H4 (cell line): ENCODE results near the gene HS3ST2. TPM values are rescaled to one million over a fixed set of nuclear protein-coding genes. Genes with fewer than 3 reads are reported as not detected.
"Not testable (repeated sequence)": the region's sequence is repeated elsewhere in the genome, so short reads cannot be mapped to it uniquely, and the experiment has no call there.

ENCODE experiments used
- DNase-seq: peaks from one replicate; pipeline ENCODE4 v3.0.0-alpha.2; 2015; ENCODE audit warnings: low spot score
- total RNA-seq: library from RNA; depleted of rRNA; stranded (reverse); fragments of >200 nt; shearing (Covaris generic); gene quantifications from 2 replicates; pipeline ENCODE4 v1.2.3, GENCODE V29; 2014

HS3ST2 gene
- total RNA-seq, 1 experiment from 2014 or later, result 0.15 TPM

DNA sequence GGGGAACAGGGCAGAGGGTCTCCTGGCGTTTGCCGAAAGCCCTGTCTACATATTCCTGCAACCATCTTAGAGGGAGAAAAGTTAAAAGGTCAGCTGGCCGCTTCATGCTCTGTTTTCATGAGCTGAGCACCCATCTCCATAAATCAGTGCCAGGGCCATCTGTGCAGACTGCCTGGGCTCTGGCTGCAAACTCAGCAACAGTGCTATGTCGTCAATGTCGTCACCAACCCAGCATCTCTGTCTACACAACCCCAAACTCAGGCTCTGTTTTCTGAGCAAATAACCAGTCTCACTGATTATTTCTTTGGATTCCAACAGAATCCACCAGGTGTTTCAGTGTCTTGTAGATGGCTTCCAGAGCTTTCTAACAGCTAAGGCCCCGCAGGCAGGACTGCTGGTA, 65.0 kb downstream of the HS3ST2 start:
- DNase-seq, result no peak

DNA sequence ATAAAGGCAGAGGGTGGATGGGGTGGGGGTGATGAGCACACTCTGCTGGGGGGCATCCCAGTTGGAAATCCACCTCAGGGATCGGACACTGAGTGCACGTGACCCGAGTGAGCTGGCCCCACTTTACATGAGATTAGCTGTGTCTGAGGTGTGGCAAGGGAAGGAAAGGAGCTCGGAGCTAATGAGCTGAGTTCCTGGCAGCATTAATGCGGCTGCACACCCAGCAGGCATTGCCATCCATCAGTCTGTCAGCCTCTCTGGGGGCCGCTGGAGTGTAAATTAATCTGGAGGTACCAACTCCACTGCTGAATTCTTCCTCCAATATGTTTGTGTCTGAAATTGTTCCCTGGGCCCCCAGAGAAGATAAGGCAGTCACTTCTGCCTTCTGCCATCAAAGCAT, 65.5 kb downstream of the HS3ST2 start:
- no peak for DNase-seq

GRCh38 chr16:22882981-22883380, 69.0 kb downstream of the HS3ST2 start:
- no peak for DNase-seq

DNA sequence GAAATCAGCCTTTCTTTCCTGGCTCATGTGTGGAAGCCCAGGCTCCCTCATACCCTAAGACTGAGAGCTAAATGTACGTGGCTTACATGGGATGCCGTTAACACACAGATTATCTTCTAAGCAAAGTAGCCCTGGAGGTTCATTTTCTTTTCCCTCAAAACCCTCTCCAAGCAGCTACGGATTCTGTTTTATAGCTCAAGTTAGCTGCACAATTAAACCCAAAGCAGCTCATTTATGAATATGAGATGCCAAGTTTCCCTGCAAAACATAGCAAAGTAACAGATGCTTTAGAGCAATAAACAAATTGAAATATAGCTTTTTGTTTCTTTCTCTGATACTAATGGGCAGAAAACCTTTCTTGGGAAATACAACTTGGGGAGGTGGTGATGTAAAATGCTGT, 72.0 kb downstream of the HS3ST2 start:
- no peak for DNase-seq

DNA sequence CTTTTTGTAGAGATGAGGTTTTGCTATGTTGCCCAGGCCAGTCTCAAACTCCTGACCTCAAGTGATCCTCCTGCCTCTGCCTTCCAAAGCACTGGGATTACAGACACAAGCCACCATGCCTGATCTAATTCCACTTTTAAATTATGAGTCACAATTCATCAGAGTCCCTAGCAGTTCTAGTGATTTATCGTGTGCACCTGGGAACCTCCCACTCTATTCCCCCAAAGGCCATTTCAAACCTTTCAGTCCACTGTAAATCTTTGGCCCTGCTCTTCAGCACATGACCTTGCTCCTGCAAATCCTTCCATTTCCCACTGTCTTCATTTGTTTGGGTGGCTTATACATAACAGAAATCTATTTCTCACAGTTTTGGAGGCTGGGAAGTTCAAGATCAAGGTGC, 73.0 kb downstream of the HS3ST2 start:
- no peak for DNase-seq

DNA sequence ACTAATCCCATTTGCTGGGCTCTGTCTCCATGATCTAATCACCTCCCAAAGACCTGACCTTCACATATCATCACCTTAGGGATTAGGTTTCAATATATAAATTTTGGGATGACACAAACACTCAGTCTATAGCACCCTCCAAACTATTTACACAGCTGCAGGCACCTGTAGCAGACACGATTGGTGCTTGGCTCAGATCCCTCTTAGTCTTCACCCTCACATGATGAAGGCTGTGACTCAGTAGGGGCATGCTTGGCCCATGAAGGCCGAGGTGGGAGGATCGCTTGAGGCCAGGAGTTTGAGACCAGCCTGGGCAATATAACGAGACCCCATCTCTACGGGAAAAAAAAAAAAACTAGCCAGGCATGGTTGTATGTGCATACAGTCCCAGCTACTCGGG, 73.5 kb downstream of the HS3ST2 start:
- DNase-seq, result no peak

DNA sequence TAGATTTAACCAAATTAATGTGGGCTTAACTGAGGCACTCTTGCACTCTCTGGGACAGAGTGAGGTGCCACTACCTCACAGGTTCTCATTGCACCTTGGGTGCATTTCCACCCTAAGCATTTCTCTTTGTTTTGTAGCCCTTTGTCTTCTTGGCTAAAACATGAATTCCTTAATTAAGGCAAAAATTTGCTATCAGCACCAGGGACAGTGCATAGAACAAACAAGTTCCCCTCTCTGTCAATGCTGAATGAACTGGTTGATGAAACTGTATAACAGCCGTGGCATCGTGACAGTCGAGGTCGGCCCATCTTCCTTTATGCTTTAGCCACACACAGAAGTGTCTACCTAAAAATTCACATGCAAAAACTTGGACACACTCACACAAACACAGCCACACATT, 74.8 kb downstream of the HS3ST2 start:
- DNase-seq, result no peak

GRCh38 chr16:22890976-22891375, 77.0 kb downstream of the HS3ST2 start:
- no peak for DNase-seq

- no peak for DNase-seq
These were observed 83.2 kb downstream of the HS3ST2 start for GRCh38 chr16:22897184-22897583.

DNA sequence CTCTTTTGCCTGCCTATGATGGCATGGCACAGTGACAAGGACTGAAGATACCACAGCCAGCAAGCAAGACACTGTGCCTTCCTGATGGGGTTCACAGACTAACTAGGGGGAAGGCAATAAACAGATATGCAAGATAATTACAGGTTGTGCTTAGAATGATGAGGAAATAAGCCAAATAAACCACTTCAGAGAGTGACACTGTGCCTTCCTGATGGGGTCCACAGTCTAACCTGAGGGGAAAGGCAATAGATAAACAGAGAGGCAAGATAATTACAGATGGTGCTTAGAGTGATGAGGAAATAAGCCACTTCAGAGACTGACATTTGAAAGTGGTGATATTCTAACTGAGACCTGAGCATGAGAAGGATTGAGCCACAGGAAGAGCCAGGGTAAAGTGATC, 84.2 kb downstream of the HS3ST2 start:
- no peak for DNase-seq

DNA sequence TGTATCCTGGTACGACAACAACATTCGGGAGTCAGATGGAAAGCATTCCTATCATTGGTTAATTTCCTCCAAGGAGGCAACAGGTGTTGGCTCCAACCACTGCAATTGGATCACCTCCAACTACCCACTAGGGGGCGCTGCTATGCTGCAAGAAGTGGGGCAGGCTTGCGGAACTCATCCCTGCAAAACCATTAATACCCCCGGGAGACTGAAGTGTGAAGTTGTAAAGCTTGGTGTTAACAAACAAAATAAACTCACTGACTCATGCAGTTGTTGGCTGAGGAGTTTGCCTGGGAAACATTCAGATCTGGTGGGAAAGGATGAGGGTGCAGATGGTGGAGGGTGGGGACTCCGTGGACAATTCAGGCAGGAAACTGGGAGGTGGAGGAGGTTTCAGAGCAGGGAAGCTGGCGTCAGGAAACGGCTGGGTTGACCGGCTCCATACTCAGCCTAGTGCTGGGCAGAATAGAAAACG, 84.9 kb downstream of the HS3ST2 start:
- DNase-seq, result peak; percentile 9

DNA sequence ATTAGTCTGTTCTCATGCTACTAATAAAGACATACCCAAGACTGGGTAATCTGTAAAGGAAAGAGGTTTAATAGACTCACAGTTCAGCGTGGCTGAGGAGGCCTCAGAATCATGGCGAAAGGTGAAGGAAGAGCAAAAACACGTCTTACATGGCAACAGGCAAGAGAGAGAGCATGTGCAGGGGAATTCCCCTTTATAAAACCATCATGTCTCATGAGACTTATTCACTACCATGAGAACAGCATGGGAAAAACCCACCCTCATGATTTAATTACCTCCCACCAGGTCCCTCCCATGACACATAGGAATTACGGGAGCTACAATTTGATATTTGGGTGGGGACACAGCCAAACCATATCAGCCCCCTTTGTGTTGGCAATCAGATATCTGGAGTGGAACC, 85.6 kb downstream of the HS3ST2 start:
- not testable (repeated sequence) for DNase-seq

DNA sequence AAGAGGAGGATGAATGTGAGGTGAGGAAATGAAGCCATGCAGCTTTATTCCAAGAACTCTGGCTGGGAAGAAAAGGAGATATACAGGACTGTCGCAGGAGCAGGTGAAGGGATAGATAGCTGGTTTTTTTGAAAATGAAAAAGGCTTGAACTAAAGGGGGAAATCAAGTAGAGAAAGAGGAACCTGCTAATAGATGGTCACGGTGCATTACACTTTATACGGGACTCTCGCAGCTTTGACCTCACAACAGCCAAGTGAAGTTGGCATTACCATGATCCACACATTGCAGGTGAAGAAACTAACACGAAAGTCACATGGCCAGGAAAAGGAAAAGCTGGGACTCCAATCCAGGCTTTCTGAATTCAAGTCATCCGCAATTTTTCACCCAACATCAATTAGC, 86.9 kb downstream of the HS3ST2 start:
- no peak for DNase-seq

DNA sequence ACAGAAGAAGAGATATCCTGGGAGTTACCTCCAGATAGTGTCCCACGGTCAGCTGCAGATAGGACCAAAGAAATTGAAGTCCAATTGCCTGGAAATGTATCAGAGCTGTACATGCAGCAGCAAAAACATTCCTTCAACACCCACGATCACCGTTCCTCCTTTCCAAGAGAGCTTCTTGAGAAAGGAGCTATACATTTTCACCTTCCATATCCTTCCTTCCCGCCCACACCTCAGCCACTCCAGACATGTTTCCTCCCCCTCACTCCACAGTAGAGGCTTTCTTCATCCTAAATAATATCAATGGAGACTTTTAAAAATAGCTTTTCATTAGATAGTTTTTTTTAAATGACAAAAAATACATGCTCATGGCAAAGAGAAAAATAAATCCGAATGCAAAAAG, 87.6 kb downstream of the HS3ST2 start:
- DNase-seq, result no peak

DNA sequence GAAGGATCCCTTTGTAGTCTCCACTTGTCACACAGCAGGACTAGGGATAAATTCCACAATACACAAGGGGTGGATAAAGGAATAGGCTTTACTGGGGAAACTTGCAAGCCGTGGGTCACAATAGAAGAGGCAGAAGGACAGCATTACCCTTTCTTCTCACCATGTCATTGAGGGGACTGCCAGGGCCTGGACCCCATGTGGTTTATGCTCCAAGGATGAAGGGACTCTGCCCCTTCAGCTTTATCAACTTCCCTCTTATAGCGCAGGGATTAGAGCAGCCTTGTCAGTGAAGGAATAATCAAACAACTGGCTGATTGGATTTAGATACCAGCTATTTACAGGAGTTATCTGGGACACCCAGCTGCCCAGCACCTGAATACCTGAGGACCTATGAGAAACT, 89.8 kb downstream of the HS3ST2 start:
- DNase-seq, result no peak

- no peak for DNase-seq
These were observed 98.7 kb downstream of the HS3ST2 start for GRCh38 chr16:22912654-22913053.

- DNase-seq, result no peak
These were observed 101.0 kb downstream of the HS3ST2 start for GRCh38 chr16:22915003-22915402.

DNA sequence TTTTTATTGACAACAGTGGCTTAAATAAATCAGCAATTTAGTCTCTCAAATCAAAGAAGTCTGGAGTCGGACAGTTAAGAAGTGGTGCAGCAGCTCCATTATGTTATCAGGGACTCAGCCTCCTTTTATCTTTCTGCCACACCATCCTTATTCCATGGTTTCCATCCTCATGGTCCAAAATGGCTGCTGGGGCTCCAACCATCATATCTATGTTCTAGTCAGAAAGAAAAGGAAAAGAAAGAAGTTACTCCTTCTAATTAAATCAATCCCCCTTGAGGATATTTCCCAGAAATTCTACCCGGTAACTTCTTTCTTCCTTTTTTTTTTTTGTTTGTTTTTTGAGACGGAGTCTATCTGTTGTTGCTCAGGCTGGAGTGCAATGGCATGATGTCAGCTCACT, 109.5 kb downstream of the HS3ST2 start:
- DNase-seq, result no peak

DNA sequence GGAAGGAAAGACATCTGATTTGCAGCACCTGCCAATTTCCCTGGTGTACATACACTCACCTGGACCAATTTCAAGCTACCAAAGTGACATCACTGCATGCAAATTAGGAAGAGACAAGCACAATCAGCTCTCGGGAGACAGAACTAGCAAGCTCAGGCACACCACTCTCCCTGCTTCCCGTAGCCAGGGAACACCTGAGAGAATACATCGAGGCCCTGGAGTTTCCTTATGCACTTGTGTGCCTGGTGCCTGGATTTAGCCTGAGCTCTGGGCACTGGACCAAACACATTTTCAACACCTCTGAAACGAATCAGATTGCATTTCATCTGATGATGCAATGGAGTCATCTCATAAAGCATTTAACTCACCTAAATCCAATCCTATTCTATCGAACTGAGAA, 110.5 kb downstream of the HS3ST2 start:
- DNase-seq, result no peak

DNA sequence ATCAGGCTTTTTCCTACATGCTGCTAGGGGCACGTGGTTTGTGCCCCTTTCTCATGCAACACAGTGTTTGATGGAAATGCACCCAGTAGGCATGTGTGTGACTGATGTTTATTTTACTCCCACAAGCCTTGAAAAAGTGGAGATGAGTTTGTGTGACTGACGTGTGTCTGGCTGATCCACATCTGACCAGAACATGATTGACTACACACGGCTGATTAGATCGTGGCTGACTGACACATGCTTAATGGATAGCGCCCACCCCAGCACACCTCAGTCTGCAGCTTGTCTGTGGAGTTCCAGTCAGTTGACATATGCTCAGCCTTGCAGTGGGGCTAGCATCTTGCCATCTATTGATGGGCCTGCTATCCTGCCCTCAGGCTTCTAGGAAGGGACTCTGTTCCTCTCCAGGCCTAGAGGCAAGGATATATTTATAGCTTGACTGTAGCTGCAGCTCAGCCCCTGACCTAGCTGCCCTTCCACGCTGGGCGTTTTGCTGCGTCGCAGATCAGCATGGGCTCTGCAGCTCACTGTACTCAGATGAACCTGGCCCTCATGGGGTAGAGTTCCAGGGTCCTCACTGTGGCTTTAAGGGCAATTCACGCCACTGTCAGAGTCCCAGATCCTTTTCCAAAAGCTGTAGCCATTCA, 112.3 kb downstream of the HS3ST2 start:
- DNase-seq, result no peak

DNA sequence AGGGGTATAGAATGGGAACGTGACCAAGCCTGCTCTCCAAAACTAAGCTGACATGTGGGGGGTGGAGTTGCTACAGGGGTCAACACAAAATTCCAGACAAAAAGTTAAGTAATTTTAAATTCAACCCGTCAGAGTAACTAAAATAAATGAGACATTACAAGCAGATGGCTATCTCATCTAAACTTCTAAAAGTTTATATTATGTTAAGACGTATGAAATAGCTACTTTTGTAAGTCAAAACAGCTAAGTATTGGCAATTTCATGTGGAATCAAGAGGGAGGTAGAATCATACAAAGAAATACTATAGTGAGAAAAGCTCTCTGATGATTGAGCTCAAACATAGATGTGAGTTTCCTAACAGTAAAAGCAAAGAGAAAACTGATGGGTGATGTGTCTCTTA, 113.3 kb downstream of the HS3ST2 start:
- no peak for DNase-seq

GRCh38 chr16:22928882-22929435, 115.0 kb downstream of the HS3ST2 start:
- no peak for DNase-seq

- no peak for DNase-seq
These were observed 115.5 kb downstream of the HS3ST2 start for GRCh38 chr16:22929461-22929860.
